GM12878 (cell line): ENCODE data around the gene KCNK4. TPM values are rescaled to one million over a fixed set of nuclear protein-coding genes. Genes with fewer than 3 reads are reported as not detected.

Experiments
- ATAC-seq: fragments of 200-7000 bp; cut with Tn5 transposase; 3 replicates; pipeline ENCODE4 v1.9.1; 2020; ENCODE audit warnings: mild to moderate bottlenecking, moderate library complexity
- BruUV-seq: library from RNA; stranded (reverse); fragments of 400-500 nt; replicated peaks from 2 replicates; lab custom pipeline; 2021; lab: Mats Ljungman, UMichigan
- CTCF ChIA-PET: fragments of 300-600 bp; sonication (Branson Sonifier 250); formaldehyde crosslinking; extraction: SDS; loops from one replicate; lab custom pipeline; 2021; ENCODE audit warnings: inconsistent platforms; lab: Yijun Ruan, JAX
- POLR2A ChIA-PET: fragments of 350-600 bp; formaldehyde crosslinking; extraction: SDS; loops from one replicate; lab custom pipeline; 2021; ENCODE audit warnings: inconsistent platforms; lab: Charles Lee
- RAD21 ChIA-PET: fragments of 300-600 bp; sonication (Branson Sonifier 250); formaldehyde crosslinking; loops from one replicate; lab custom pipeline; 2023; ENCODE audit warnings: antibody characterized with exemption; ENCODE audit not compliant: unreplicated experiment; lab: Charles Lee
- SMC1A ChIA-PET: fragments of 300-600 bp; sonication (Branson Sonifier 250); formaldehyde crosslinking; loops from one replicate; lab custom pipeline; 2023; ENCODE audit not compliant: unreplicated experiment, uncharacterized antibody; lab: Charles Lee
- DNase-seq: peaks from one replicate; pipeline ENCODE4 v3.0.0-alpha.2; 2011; ENCODE audit warnings: low read depth, low spot score
- FAIRE-seq: peaks from 3 replicates; lab custom pipeline; 2011; peaks lifted over from hg19 to GRCh38; lab: Jason Lieb, UNC
- H2AFZ ChIP-seq: 2 replicates; pipeline ENCODE4 v1.6.0; 2011; ENCODE audit warnings: low read depth, low read length, control low read depth; ENCODE audit not compliant: control insufficient read depth
- H3K27ac ChIP-seq: 2 replicates; pipeline ENCODE4 v1.5.1; 2011; ENCODE audit warnings: control low read depth; ENCODE audit not compliant: control insufficient read depth, insufficient read depth
- H3K27me3 ChIP-seq, 2 experiments: replicated peaks in 1 of 2; 2 replicates each; pipeline versions ENCODE4 v1.6.0 to v1.6.1; 2011; ENCODE audit warnings: low read length in 1 of 2; ENCODE audit not compliant: control insufficient read depth in 2 of 2, insufficient read depth in 2 of 2
- H3K36me3 ChIP-seq, 2 experiments: 2 replicates each; pipeline ENCODE4 v1.5.1; 2011; ENCODE audit warnings: low read length in 1 of 2; ENCODE audit not compliant: control insufficient read depth in 2 of 2, insufficient read depth in 2 of 2
- H3K4me1 ChIP-seq: 2 replicates; pipeline ENCODE4 v1.6.1; 2011; ENCODE audit warnings: mild to moderate bottlenecking, low read length, moderate library complexity, mixed read lengths; ENCODE audit not compliant: control insufficient read depth, insufficient read depth
- H3K4me2 ChIP-seq: 2 replicates; pipeline ENCODE4 v1.6.0; 2011; ENCODE audit warnings: control low read depth; ENCODE audit not compliant: control insufficient read depth, insufficient read depth
- H3K4me3 ChIP-seq: fragments of 200-600 bp; sonication (generic); 2 replicates; pipeline ENCODE4 v1.5.1; 2016
- H3K79me2 ChIP-seq: 2 replicates; pipeline ENCODE4 v1.6.0; 2011; ENCODE audit warnings: low read length; ENCODE audit not compliant: control insufficient read depth, insufficient read depth
- H3K9ac ChIP-seq: 2 replicates; pipeline ENCODE4 v1.8.0; 2011; ENCODE audit warnings: low read length, control low read depth, mixed read lengths; ENCODE audit not compliant: control insufficient read depth, insufficient read depth
- H3K9me3 ChIP-seq: replicated peaks from 3 replicates; pipeline ENCODE4 v1.5.1; 2011; ENCODE audit warnings: mild to moderate bottlenecking, low read length; ENCODE audit not compliant: control insufficient read depth, insufficient read depth
- H4K20me1 ChIP-seq: 2 replicates; pipeline ENCODE4 v1.6.0; 2011; ENCODE audit not compliant: control insufficient read depth, insufficient read depth
- BHLHE40 ChIP-seq, 2 experiments: fragments of 450-650 bp in 1 of 2; IDR thresholded peaks; 2 replicates each; pipeline ENCODE4 v1.6.1; 2011 to 2017; ENCODE audit warnings: low read depth in 2 of 2, borderline replicate concordance in 1 of 2, improper control_type of control experiment in 1 of 2, low read length in 1 of 2, mild to moderate bottlenecking in 1 of 2
- ELK1 ChIP-seq: IDR thresholded peaks from 2 replicates; pipeline ENCODE4 v1.6.1; 2012; ENCODE audit warnings: low read depth, low read length, improper control_type of control experiment
- EZH2 ChIP-seq: IDR thresholded peaks from 2 replicates; pipeline ENCODE4 v1.6.1; 2012; ENCODE audit warnings: low read depth, mild to moderate bottlenecking, control low read depth, inconsistent platforms, low read length, borderline replicate concordance; ENCODE audit not compliant: control insufficient read depth
- TARDBP ChIP-seq: IDR thresholded peaks from 2 replicates; pipeline ENCODE4 v1.6.1; 2016; ENCODE audit warnings: borderline replicate concordance
- WGBS: methylation state at CpG from one replicate; pipeline ENCODE4 v1.1.6; 2016; ENCODE audit warnings: low lambda C conversion rate; ENCODE audit not compliant: insufficient replicate concordance, insufficient coverage; ENCODE audit errors: missing lambda C conversion rate; 5-methylcytosine and 5-hydroxymethylcytosine counted together
- in situ Hi-C: fragments of 300-500 bp; cut with MboI; formaldehyde crosslinking; loops from 9 replicates; pipeline ENCODE4 v1.14.3; 2018; ENCODE audit warnings: mixed read lengths
- intact Hi-C: fragments of 100-400 bp; cut with micrococcal nuclease; formaldehyde crosslinking; loops from one replicate; pipeline ENCODE4 v1.14.2; 2022; ENCODE audit not compliant: unreplicated experiment
- polyA plus RNA-seq, 11 experiments: library from polyadenylated mRNA; depleted of rRNA in 4 of 11; unstranded in 6 of 11; stranded (reverse) in 5 of 11; fragments of >200 nt; fragmentation: Nextera tagmentation in 4 of 11; fragmentation: Illumina TruSeq in 1 of 11; extraction: Ambion mirVana in 4 of 11; extraction: Trizol in 1 of 11; gene quantifications; 1 replicate in 1 of 11; 2 replicates in 10 of 11; pipeline versions ENCODE4 v1.2.1 to v1.2.3, GENCODE V29; 2011 to 2016; ENCODE audit warnings: inconsistent platforms in 2 of 11, missing spikeins in 2 of 11, low read depth in 1 of 11
- total RNA-seq, 4 experiments: library from RNA; depleted of rRNA in 3 of 4; stranded (reverse); fragments of >200 nt in 3 of 4; fragmentation: Illumina TruSeq in 1 of 4; extraction: Trizol in 1 of 4; gene quantifications; 2 replicates each; pipeline versions ENCODE4 v1.2.1 to v1.2.3, GENCODE V29; 2013 to 2021

Gene KCNK4
- total and polyA plus RNA-seq, 10 of the 15 experiments (the other 5 are each of a cell fraction or from before 2014, with no cell fraction given): 0.04 TPM; not detected in 9

- ChIA-PET RAD21 (no interaction called here), SMC1A (no interaction called here), POLR2A (no interaction called here), CTCF (interaction anchor here (0.7 to 1.5 kb wide), 2 partner anchors 58 to 447 kb away, joined by 3 read pairs; partner anchors contain the start of gene RASGRP2)
- Histone ChIP-seq H3K27ac (no peak overlapping the region), H3K27me3 (peaks cover 20 to 37% of the 10 kb centered on the region in 2 experiments), H4K20me1 (no peaks in the 10 kb centered on the region; the same call in 1 of the 2 replicates), H2AFZ (no peak overlapping the region), H3K9ac (no peak overlapping the region), H3K4me1 (peaks cover 10% of the 10 kb centered on the region), H3K36me3 (no peaks in the 10 kb centered on the region), H3K4me3 (no peak overlapping the region), H3K79me2 (no peaks in the 10 kb centered on the region), H3K4me2 (no peak overlapping the region), H3K9me3 (no peaks in the 10 kb centered on the region)
- BruUV-seq: no TSS peak
- no peak for DNase-seq
- WGBS: 18% methylated on average over 33 of the region's 34 CpGs
- TF ChIP-seq BHLHE40 (IDR thresholded peaks at IDR 0.05; ENCODE audit: borderline replicate concordance in 1 of 2, low read depth in 2 of 2, low read length in 1 of 2): peak in 1 of 2 experiments; percentile 14; a peak in 1 of 4 replicates
- TF ChIP-seq TARDBP: no peak
- in situ Hi-C loops: no loop called here
- intact Hi-C loops: no loop called here
- FAIRE-seq: no peak
- no peak for ATAC-seq
These were observed 6.0 kb downstream of the KCNK4 start for GRCh38 chr11:64296830-64297698.

GRCh38 chr11:64297699-64298358, 6.7 kb downstream of the KCNK4 start:
- H3K79me2 ChIP-seq: no peaks in the 10 kb centered on the region
- no peak for DNase-seq
- intact Hi-C loops (no loop called here), in situ Hi-C loops (no loop called here)
- no peak for ATAC-seq
- peaks cover 20 to 31% of the 10 kb centered on the region in 2 experiments for H3K27me3 ChIP-seq
- H3K9ac ChIP-seq: no peak overlapping the region
- TF ChIP-seq EZH2 (peak; percentile 85; the same call in 1 of the 2 replicates), ELK1 (no peak)
- no peak overlapping the region for H3K27ac ChIP-seq
- ChIA-PET RAD21 (no interaction called here), CTCF (interaction anchor here (1.5 kb wide), 1 partner anchor 58 kb away, joined by 3 read pairs; no protein-coding TSS in a partner anchor), SMC1A (no interaction called here), POLR2A (no interaction called here)
- no peak overlapping the region for H3K4me2 ChIP-seq
- no peaks in the 10 kb centered on the region for H3K36me3 ChIP-seq
- peaks cover 10% of the 10 kb centered on the region for H3K4me1 ChIP-seq
- WGBS: 32% methylated on average over 18 of the region's 18 CpGs
- BruUV-seq: no TSS peak
- no peak overlapping the region for H3K4me3 ChIP-seq
- H3K9me3 ChIP-seq: no peaks in the 10 kb centered on the region
- no peak for FAIRE-seq
- H2AFZ ChIP-seq: no peak overlapping the region
- no peaks in the 10 kb centered on the region; the same call in 1 of the 2 replicates for H4K20me1 ChIP-seq
